A549 (cell line): ENCODE results near the gene IFNLR1.

Experiments used
- CTCF ChIP-seq: fragments of >200 bp; sonication (Bioruptor Twin); formaldehyde crosslinking; IDR thresholded peaks from 3 replicates; pipeline ENCODE4 v1.5.1; 2016
- POLR2A ChIP-seq: IDR thresholded peaks from 2 replicates; pipeline ENCODE4 v1.6.1; 2012; ENCODE audit warnings: mild to moderate bottlenecking, low read length
- RCOR1 ChIP-seq: fragments of 150-350 bp; IDR thresholded peaks from 2 replicates; pipeline ENCODE4 v1.6.1; 2014; ENCODE audit warnings: antibody characterized with exemption, low read length, low read depth

GRCh38 chr1:24104854-24105253 is 82.2 kb downstream of the IFNLR1 start:
- TF ChIP-seq POLR2A (no peak), CTCF (no peak), RCOR1 (no peak)
